Keratinocyte (primary cell): ENCODE data around the gene TUNAR. TPM values are rescaled to one million over a fixed set of nuclear protein-coding genes. Genes with fewer than 3 reads are reported as not detected.

Experiments
- DNase-seq: peaks from one replicate; pipeline ENCODE4 v3.0.0-alpha.2; 2011; ENCODE audit warnings: low read depth, missing footprints, low spot score
- FAIRE-seq: peaks from 2 replicates; lab custom pipeline; 2011; peaks lifted over from hg19 to GRCh38; lab: Jason Lieb, UNC
- H2AFZ ChIP-seq: 2 replicates; pipeline ENCODE4 v1.6.0; 2012; ENCODE audit warnings: low read length, control low read depth, inconsistent platforms; ENCODE audit not compliant: control insufficient read depth
- H3K27ac ChIP-seq: 2 replicates; pipeline ENCODE4 v1.5.1; 2011; ENCODE audit warnings: low read length; ENCODE audit not compliant: control insufficient read depth, insufficient read depth
- H3K27me3 ChIP-seq: 3 replicates; pipeline ENCODE4 v1.6.0; 2011; ENCODE audit warnings: low read length; ENCODE audit not compliant: control insufficient read depth, insufficient read depth; ENCODE audit errors: extremely low read depth
- H3K36me3 ChIP-seq, 2 experiments: 2 replicates in 1 of 2; 3 replicates in 1 of 2; pipeline ENCODE4 v1.5.1; 2011; ENCODE audit warnings: low read length in 2 of 2, mild to moderate bottlenecking in 1 of 2; ENCODE audit not compliant: control insufficient read depth in 2 of 2, insufficient read depth in 2 of 2; ENCODE audit errors: extremely low read depth in 1 of 2
- H3K4me1 ChIP-seq: 3 replicates; pipeline ENCODE4 v1.5.1; 2011; ENCODE audit warnings: low read length; ENCODE audit not compliant: control insufficient read depth, insufficient read depth; ENCODE audit errors: extremely low read depth
- H3K4me2 ChIP-seq: 3 replicates; pipeline ENCODE4 v1.6.0; 2011; ENCODE audit warnings: low read depth, low read length; ENCODE audit not compliant: control insufficient read depth, insufficient read depth; ENCODE audit errors: extremely low read depth
- H3K4me3 ChIP-seq, 3 experiments: fragments of 200-600 bp in 1 of 3; sonication (generic) in 1 of 3; 2 replicates in 2 of 3; 3 replicates in 1 of 3; pipeline ENCODE4 v1.5.1; 2011 to 2016; ENCODE audit warnings: low read length in 3 of 3, mild to moderate bottlenecking in 3 of 3, control low read depth in 2 of 3, inconsistent platforms in 1 of 3, low read depth in 1 of 3, mixed read lengths in 1 of 3, mixed run types in 1 of 3, moderate library complexity in 1 of 3; ENCODE audit not compliant: control insufficient read depth in 2 of 3, insufficient read depth in 2 of 3; ENCODE audit errors: extremely low read depth in 1 of 3
- H3K79me2 ChIP-seq: 2 replicates; pipeline ENCODE4 v1.6.0; 2012; ENCODE audit warnings: low read length; ENCODE audit not compliant: control insufficient read depth, insufficient read depth
- H3K9ac ChIP-seq: 3 replicates; pipeline ENCODE4 v1.6.0; 2011; ENCODE audit warnings: low read length; ENCODE audit not compliant: control insufficient read depth, insufficient read depth; ENCODE audit errors: extremely low read depth
- H3K9me1 ChIP-seq: 3 replicates; pipeline ENCODE4 v1.6.0; 2011; ENCODE audit warnings: low read length; ENCODE audit not compliant: control insufficient read depth, insufficient read depth; ENCODE audit errors: extremely low read depth
- H3K9me3 ChIP-seq: 2 replicates; pipeline ENCODE4 v1.5.1; 2012; ENCODE audit warnings: low read depth, low read length; ENCODE audit not compliant: control insufficient read depth
- H4K20me1 ChIP-seq: 3 replicates; pipeline ENCODE4 v1.6.0; 2011; ENCODE audit warnings: low read length; ENCODE audit not compliant: control insufficient read depth, insufficient read depth; ENCODE audit errors: extremely low read depth
- CTCF ChIP-seq, 3 experiments: IDR thresholded peaks in 1 of 3; conservative IDR thresholded peaks in 1 of 3; optimal IDR thresholded peaks in 1 of 3; 2 replicates in 2 of 3; 3 replicates in 1 of 3; pipeline versions ENCODE3 to v1.5.1; 2011; ENCODE audit warnings: low read length in 3 of 3, mild to moderate bottlenecking in 3 of 3, moderate library complexity in 2 of 3, control low read depth in 1 of 3, inconsistent platforms in 1 of 3; ENCODE audit not compliant: insufficient read depth in 2 of 3; ENCODE audit errors: extremely low read depth in 1 of 3
- EZH2 ChIP-seq: IDR thresholded peaks from one replicate; pipeline ENCODE4 v1.6.1; 2012; ENCODE audit warnings: inconsistent platforms, mild to moderate bottlenecking, low read length, moderate library complexity
- dilution Hi-C: fragments of 300-500 bp; cut with MboI; formaldehyde crosslinking; loops from one replicate; pipeline ENCODE4 v1.7.0; 2020; ENCODE audit warnings: low sequenced_read_pairs; ENCODE audit not compliant: extremely low pct_ligation_motif_present
- polyA plus RNA-seq, 5 experiments: library from polyadenylated mRNA; depleted of rRNA in 3 of 5; stranded (reverse) in 3 of 5; stranded (forward) in 1 of 5; unstranded in 1 of 5; fragments of >200 nt; gene quantifications; 1 replicate in 1 of 5; 2 replicates in 3 of 5; 3 replicates in 1 of 5; pipeline versions ENCODE4 v1.2.1 to v1.2.3, GENCODE V29; 2011 to 2012; ENCODE audit warnings: missing spikeins in 2 of 5, low read depth in 1 of 5, low replicate concordance in 1 of 5

TUNAR gene
- polyA plus RNA-seq, 1 donor (not counting 4 experiments of a cell fraction or from before 2014, with no cell fraction given) = not detected

GRCh38 chr14:95911456-95911855 is 34.8 kb downstream of the TUNAR start:
- Histone ChIP-seq H3K27ac (no peak overlapping the region), H3K79me2 (no peaks in the 10 kb centered on the region), H3K4me3 (no peak overlapping the region), H3K27me3 (no peaks in the 10 kb centered on the region), H3K36me3 (no peaks in the 10 kb centered on the region), H3K9ac (no peak overlapping the region), H3K9me3 (no peaks in the 10 kb centered on the region), H3K4me1 (no peaks in the 10 kb centered on the region), H2AFZ (no peak overlapping the region), H3K9me1 (no peaks in the 10 kb centered on the region), H4K20me1 (no peaks in the 10 kb centered on the region), H3K4me2 (no peak overlapping the region)
- FAIRE-seq (no peak), DNase-seq (no peak)
- dilution Hi-C loops = no loop called here
- TF ChIP-seq CTCF (optimal IDR thresholded peaks at IDR 0.05 in 1 of 3, IDR thresholded peaks at IDR 0.05 in 1 of 3, conservative IDR thresholded peaks at IDR 0.05 in 1 of 3; ENCODE audit: extremely low read depth in 1 of 3, insufficient read depth in 2 of 3, low read length in 3 of 3) = no peak
- TF ChIP-seq EZH2 = no peak

GRCh38 chr14:95915330-95915729 is 38.7 kb downstream of the TUNAR start:
- no peaks in the 10 kb centered on the region for H3K27me3 ChIP-seq
- no peak overlapping the region for H3K4me3 ChIP-seq
- no peak for DNase-seq
- H3K27ac ChIP-seq = no peak overlapping the region
- H3K4me2 ChIP-seq = no peak overlapping the region
- dilution Hi-C loops = no loop called here
- H3K4me1 ChIP-seq = no peaks in the 10 kb centered on the region
- FAIRE-seq = no peak
- H3K9ac ChIP-seq = no peak overlapping the region
- H3K9me3 ChIP-seq = no peaks in the 10 kb centered on the region
- H4K20me1 ChIP-seq = no peaks in the 10 kb centered on the region
- no peak overlapping the region for H2AFZ ChIP-seq
- H3K36me3 ChIP-seq = no peaks in the 10 kb centered on the region
- no peaks in the 10 kb centered on the region for H3K9me1 ChIP-seq
- TF ChIP-seq EZH2 (no peak), CTCF (optimal IDR thresholded peaks at IDR 0.05 in 1 of 3, IDR thresholded peaks at IDR 0.05 in 1 of 3, conservative IDR thresholded peaks at IDR 0.05 in 1 of 3; ENCODE audit: extremely low read depth in 1 of 3, insufficient read depth in 2 of 3, low read length in 3 of 3) (no peak)
- H3K79me2 ChIP-seq = no peaks in the 10 kb centered on the region
